Neural cell (in vitro differentiated cells): ENCODE measurements around the gene PRKCE.

Experiments used
- SMC3 ChIP-seq: fragments of 450-650 bp; conservative IDR thresholded peaks from 2 replicates; pipeline ENCODE4 v1.6.1; 2014; ENCODE audit warnings: antibody characterized with exemption, mild to moderate bottlenecking, moderate library complexity; ENCODE audit not compliant: poor library complexity
- TF ChIP-seq, protein P1 (sequence below): fragments of 450-650 bp; IDR thresholded peaks from 2 replicates; pipeline ENCODE4 v1.5.1; 2014; ENCODE audit warnings: antibody characterized with exemption, mild to moderate bottlenecking, moderate library complexity; ENCODE audit not compliant: poor library complexity, severe bottlenecking

DNA sequence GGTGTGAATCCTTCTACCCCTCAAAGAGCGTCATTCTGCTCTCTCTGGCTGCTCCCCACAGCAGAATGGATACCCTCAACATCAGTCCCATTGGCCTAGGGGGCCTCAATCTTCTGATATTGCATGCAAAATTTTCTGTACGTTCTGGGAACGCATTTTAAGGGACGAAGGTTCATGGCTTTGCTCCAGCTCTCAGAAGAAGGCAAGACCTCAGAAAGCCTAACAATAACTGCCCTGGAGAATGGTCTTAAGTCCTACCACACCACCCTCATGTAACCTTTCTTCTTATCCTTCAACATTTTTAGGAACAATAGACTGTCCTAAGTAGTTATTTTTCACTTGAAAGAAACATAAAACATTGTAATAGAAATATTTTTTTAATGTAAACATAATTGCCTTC, 212.6 kb downstream of the PRKCE start:
- no peak for TF ChIP-seq SMC3
- TF ChIP-seq, protein P1, sequence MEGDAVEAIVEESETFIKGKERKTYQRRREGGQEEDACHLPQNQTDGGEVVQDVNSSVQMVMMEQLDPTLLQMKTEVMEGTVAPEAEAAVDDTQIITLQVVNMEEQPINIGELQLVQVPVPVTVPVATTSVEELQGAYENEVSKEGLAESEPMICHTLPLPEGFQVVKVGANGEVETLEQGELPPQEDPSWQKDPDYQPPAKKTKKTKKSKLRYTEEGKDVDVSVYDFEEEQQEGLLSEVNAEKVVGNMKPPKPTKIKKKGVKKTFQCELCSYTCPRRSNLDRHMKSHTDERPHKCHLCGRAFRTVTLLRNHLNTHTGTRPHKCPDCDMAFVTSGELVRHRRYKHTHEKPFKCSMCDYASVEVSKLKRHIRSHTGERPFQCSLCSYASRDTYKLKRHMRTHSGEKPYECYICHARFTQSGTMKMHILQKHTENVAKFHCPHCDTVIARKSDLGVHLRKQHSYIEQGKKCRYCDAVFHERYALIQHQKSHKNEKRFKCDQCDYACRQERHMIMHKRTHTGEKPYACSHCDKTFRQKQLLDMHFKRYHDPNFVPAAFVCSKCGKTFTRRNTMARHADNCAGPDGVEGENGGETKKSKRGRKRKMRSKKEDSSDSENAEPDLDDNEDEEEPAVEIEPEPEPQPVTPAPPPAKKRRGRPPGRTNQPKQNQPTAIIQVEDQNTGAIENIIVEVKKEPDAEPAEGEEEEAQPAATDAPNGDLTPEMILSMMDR = no peak
